Measurements from ENCODE around the gene STAG2. TPM values are rescaled to one million over a fixed set of nuclear protein-coding genes. Genes with fewer than 3 reads are reported as not detected.
"Not testable (repeated sequence)": the region's sequence is repeated elsewhere in the genome, so short reads cannot be mapped to it uniquely, and the experiment has no call there.

Gene STAG2
- total and polyA plus RNA-seq, 11 donors = 10.4 to 42.0 (median 25.9) TPM

GRCh38 chrX:124125471-124125870 lies 164.0 kb downstream of the STAG2 start:
- no peak for ATAC-seq
- intact Hi-C loops (cut with DNase I) = no loop called here
- no peaks in the 10 kb centered on the region for H3K4me1 ChIP-seq
- no peak for DNase-seq
- H3K27me3 ChIP-seq = no peaks in the 10 kb centered on the region
- H3K9me3 ChIP-seq = no peaks in the 10 kb centered on the region
- TF ChIP-seq CTCF (IDR thresholded peaks at IDR 0.05) (no peak), POLR2A (IDR thresholded peaks at IDR 0.05) (no peak)
- no peaks in the 10 kb centered on the region for H3K36me3 ChIP-seq
- H3K4me3 ChIP-seq = no peak overlapping the region
- 75 to 90% (median 86%) methylated on average over 3 of the region's 3 CpGs for WGBS, 4 donors
- no peak overlapping the region for H3K27ac ChIP-seq

GRCh38 chrX:124127496-124127895 lies 166.0 kb downstream of the STAG2 start:
- 83 to 96% (median 94%) methylated on average over 7 of the region's 7 CpGs for WGBS, 4 donors
- no peaks in the 10 kb centered on the region for H3K4me1 ChIP-seq
- DNase-seq (no peak), ATAC-seq (no peak)
- no peaks in the 10 kb centered on the region for H3K27me3 ChIP-seq
- intact Hi-C loops (cut with DNase I) = no loop called here
- H3K36me3 ChIP-seq = no peaks in the 10 kb centered on the region
- TF ChIP-seq POLR2A (IDR thresholded peaks at IDR 0.05) = no peak
- TF ChIP-seq CTCF (IDR thresholded peaks at IDR 0.05) = no peak
- no peak overlapping the region for H3K27ac ChIP-seq
- no peaks in the 10 kb centered on the region for H3K9me3 ChIP-seq
- H3K4me3 ChIP-seq = no peak overlapping the region

GRCh38 chrX:124132437-124132836 lies 170.9 kb downstream of the STAG2 start:
- H3K27me3 ChIP-seq; ATAC-seq; H3K27ac ChIP-seq; H3K9me3 ChIP-seq; H3K4me3 ChIP-seq; H3K4me1 ChIP-seq; H3K36me3 ChIP-seq; intact Hi-C loops (cut with DNase I); DNase-seq: not testable (repeated sequence)
- 86 to 97% (median 90%) methylated on average over 5 of the region's 5 CpGs for whole genome bisulfite sequencing, 4 donors

- ATAC-seq (no peak), DNase-seq (no peak)
- H3K36me3 ChIP-seq = no peaks in the 10 kb centered on the region
- H3K27me3 ChIP-seq = no peaks in the 10 kb centered on the region
- H3K9me3 ChIP-seq = peaks cover 0 to 19% (median 0%) of the 10 kb centered on the region in 12 donors
- no peak overlapping the region for H3K4me3 ChIP-seq
- no peaks in the 10 kb centered on the region for H3K4me1 ChIP-seq
- no peak for TF ChIP-seq POLR2A (IDR thresholded peaks at IDR 0.05)
- TF ChIP-seq CTCF (IDR thresholded peaks at IDR 0.05) = no peak
- WGBS, 4 donors = 90 to 95% (median 92%) methylated on average over 8 of the region's 8 CpGs
- intact Hi-C loops (cut with DNase I) = no loop called here
- H3K27ac ChIP-seq = no peak overlapping the region
Measured at GRCh38 chrX:124145749-124146148, 184.2 kb downstream of the STAG2 start.

GRCh38 chrX:124151195-124151594 lies 189.7 kb downstream of the STAG2 start:
- H3K36me3 ChIP-seq = no peaks in the 10 kb centered on the region
- H3K27ac ChIP-seq = no peak overlapping the region
- H3K9me3 ChIP-seq = peaks cover 0 to 16% (median 0%) of the 10 kb centered on the region in 12 donors
- intact Hi-C loops (cut with DNase I) = no loop called here
- H3K27me3 ChIP-seq = no peaks in the 10 kb centered on the region
- no peak for DNase-seq
- ATAC-seq = no peak
- H3K4me3 ChIP-seq = no peak overlapping the region
- H3K4me1 ChIP-seq = no peaks in the 10 kb centered on the region
- TF ChIP-seq CTCF (IDR thresholded peaks at IDR 0.05) (no peak), POLR2A (IDR thresholded peaks at IDR 0.05) (no peak)
